Camera-type eye (tissue), 1 donor: ENCODE data around the gene VCP. TPM values are rescaled to one million over a fixed set of nuclear protein-coding genes. Genes with fewer than 3 reads are reported as not detected.

ENCODE experiments used
- total RNA-seq: library from RNA; depleted of rRNA; stranded (reverse); fragments of >200 nt; gene quantifications from one replicate; pipeline ENCODE4 v1.2.3, GENCODE V29; 2014

VCP gene
- total RNA-seq, result 174 TPM

GRCh38 chr9:35072461-35073278, at the start of gene VCP:
VCP (minus strand) TSS chr9:35072625; CDS start chr9:35072353, 272 bp downstream.

GRCh38 chr9:35115680-35116538, 43.5 kb upstream of the VCP start, which contains the start of gene ATOSB:
ATOSB (minus strand) TSS chr9:35115862; CDS start chr9:35108274, 7,588 bp downstream.

GRCh38 chr9:35102769-35103659, 30.6 kb upstream of the VCP start, which contains the start of gene STOML2:
STOML2 (minus strand) TSS chr9:35103131; CDS start chr9:35103094, 37 bp downstream.

GRCh38 chr9:35096035-35096849, 23.8 kb upstream of the VCP start, which contains the start of gene PIGO:
PIGO (minus strand) TSS chr9:35096591; CDS start chr9:35095565, 1,026 bp downstream.

GRCh38 chr9:35079426-35080341, 7.3 kb upstream of the VCP start, which contains the start of gene FANCG:
FANCG (minus strand) TSS chr9:35079942; CDS start chr9:35079524, 418 bp downstream.

Other genes starting within 250 kb of the VCP start
- gene PHF24, start 114.3 kb downstream of the VCP start, total RNA-seq, result 11.2 TPM
- 23.5 TPM for gene DNAJB5, start 82.9 kb downstream of the VCP start, total RNA-seq
- 29.5 TPM for gene FANCG, start 7.3 kb upstream of the VCP start, total RNA-seq
- gene PIGO, start 24.0 kb upstream of the VCP start, total RNA-seq, result 24.4 TPM
- gene STOML2, start 30.5 kb upstream of the VCP start, total RNA-seq, result 85.3 TPM
- gene ATOSB, start 43.2 kb upstream of the VCP start, total RNA-seq, result 19.1 TPM
- gene UNC13B, start 89.4 kb upstream of the VCP start, total RNA-seq, result 56.1 TPM